CD4-positive, alpha-beta T cell treated with Interleukin-12 subunit alpha and Interleukin-12 subunit beta, for 1 hour (primary cell): Measurements from ENCODE around the gene TCTN2.

ENCODE experiments used
- DNase-seq: peaks from one replicate; pipeline ENCODE4 v3.0.0-alpha.2; 2020

Gene TCTN2

GRCh38 chr12:123690191-123690840 lies 19.4 kb downstream of the TCTN2 start:
- no peak for DNase-seq

- no peak for DNase-seq
These were observed 25.3 kb downstream of the TCTN2 start for GRCh38 chr12:123696207-123696606.

- DNase-seq = no peak
These were observed 25.7 kb downstream of the TCTN2 start for GRCh38 chr12:123696646-123697045.

- no peak for DNase-seq
These were observed 35.0 kb downstream of the TCTN2 start for GRCh38 chr12:123705935-123706334.

GRCh38 chr12:123707466-123707865 lies 36.6 kb downstream of the TCTN2 start:
- DNase-seq = no peak

GRCh38 chr12:123712780-123713319 lies 41.9 kb downstream of the TCTN2 start:
- no peak for DNase-seq

GRCh38 chr12:123713398-123713797 lies 42.5 kb downstream of the TCTN2 start:
- DNase-seq = no peak

- DNase-seq = no peak
These were observed 43.1 kb downstream of the TCTN2 start for GRCh38 chr12:123713823-123714585.

GRCh38 chr12:123715195-123715594 lies 44.3 kb downstream of the TCTN2 start:
- DNase-seq = no peak

GRCh38 chr12:123717350-123717749 lies 46.4 kb downstream of the TCTN2 start:
- no peak for DNase-seq

GRCh38 chr12:123720141-123720814 lies 49.4 kb downstream of the TCTN2 start:
- no peak for DNase-seq

- DNase-seq = no peak
These were observed 50.3 kb downstream of the TCTN2 start for GRCh38 chr12:123721245-123721644.

- DNase-seq = no peak
These were observed 52.1 kb downstream of the TCTN2 start for GRCh38 chr12:123723011-123723410.

GRCh38 chr12:123723765-123724164 lies 52.9 kb downstream of the TCTN2 start:
- no peak for DNase-seq

GRCh38 chr12:123726244-123726643 lies 55.3 kb downstream of the TCTN2 start:
- DNase-seq = no peak

GRCh38 chr12:123726962-123727361 lies 56.0 kb downstream of the TCTN2 start:
- no peak for DNase-seq

GRCh38 chr12:123727878-123728277 lies 57.0 kb downstream of the TCTN2 start:
- DNase-seq = no peak

GRCh38 chr12:123731596-123731995 lies 60.7 kb downstream of the TCTN2 start:
- no peak for DNase-seq

- DNase-seq = no peak
These were observed 61.3 kb downstream of the TCTN2 start for GRCh38 chr12:123732251-123732650.

GRCh38 chr12:123733229-123733628 lies 62.3 kb downstream of the TCTN2 start:
- no peak for DNase-seq

- no peak for DNase-seq
These were observed 63.4 kb downstream of the TCTN2 start for GRCh38 chr12:123734268-123734667.

- DNase-seq = peak; percentile 41
These were observed 71.1 kb downstream of the TCTN2 start for GRCh38 chr12:123741937-123742572.

GRCh38 chr12:123743002-123743401 lies 72.1 kb downstream of the TCTN2 start:
- no peak for DNase-seq
